ENCODE data around the gene GRAMD1C. TPM values are rescaled to one million over a fixed set of nuclear protein-coding genes. Genes with fewer than 3 reads are reported as not detected.

Gene GRAMD1C
- total RNA-seq, 1 experiment from 2014 or later: 4.0 TPM

Other genes with a start within 250 kb of the GRAMD1C start
- gene USF3, start 142.1 kb upstream of the GRAMD1C start, total RNA-seq (2014; rRNA removed; shearing (Covaris generic); ENCODE audit: low replicate concordance): 11.9 and 32.2 TPM in 2 replicates
- gene NAA50, start 92.5 kb upstream of the GRAMD1C start, total RNA-seq (2014; rRNA removed; shearing (Covaris generic); ENCODE audit: low replicate concordance): 181 and 206 TPM in 2 replicates
- gene ATP6V1A, start 91.8 kb upstream of the GRAMD1C start, total RNA-seq (2014; rRNA removed; shearing (Covaris generic); ENCODE audit: low replicate concordance): 25.0 and 39.7 TPM in 2 replicates
- 32.1 and 35.6 TPM in 2 replicates for gene ZDHHC23, start 109.2 kb downstream of the GRAMD1C start, total RNA-seq (2014; rRNA removed; shearing (Covaris generic); ENCODE audit: low replicate concordance)
- 2.8 and 9.4 TPM in 2 replicates for gene CCDC191, start 217.7 kb downstream of the GRAMD1C start, total RNA-seq (2014; rRNA removed; shearing (Covaris generic); ENCODE audit: low replicate concordance)
- gene QTRT2, start 217.9 kb downstream of the GRAMD1C start, total RNA-seq (2014; rRNA removed; shearing (Covaris generic); ENCODE audit: low replicate concordance): 27.1 and 56.9 TPM in 2 replicates

Data from Karpas-422 (cell line).